22Rv1 (cell line): Measurements from ENCODE around the gene ASAP2.

Experiments used
- H3K27ac ChIP-seq: fragments of 450-650 bp; 2 replicates; pipeline ENCODE4 v1.5.1; 2017
- CTCF ChIP-seq: fragments of 450-650 bp; IDR thresholded peaks from 2 replicates; pipeline ENCODE4 v1.5.1; 2017; ENCODE audit warnings: mild to moderate bottlenecking
- ZFX ChIP-seq: fragments of 450-650 bp; IDR thresholded peaks from 2 replicates; pipeline ENCODE4 v1.6.1; 2017; ENCODE audit warnings: antibody characterized with exemption, borderline replicate concordance

The ASAP2 gene

GRCh38 chr2:9230881-9231280, 24.3 kb downstream of the ASAP2 start:
- no peak for TF ChIP-seq ZFX
- H3K27ac ChIP-seq: no peak overlapping the region

- TF ChIP-seq ZFX (no peak), CTCF (no peak)
- no peak overlapping the region for H3K27ac ChIP-seq
Measured at GRCh38 chr2:9231291-9232165, 24.9 kb downstream of the ASAP2 start.

- TF ChIP-seq ZFX (no peak), CTCF (no peak)
- H3K27ac ChIP-seq: no peak overlapping the region
Measured at GRCh38 chr2:9232166-9232479, 25.5 kb downstream of the ASAP2 start.

- TF ChIP-seq CTCF (no peak), ZFX (no peak)
- no peak overlapping the region for H3K27ac ChIP-seq
Measured at GRCh38 chr2:9232886-9233285, 26.3 kb downstream of the ASAP2 start.

GRCh38 chr2:9234680-9235146, 28.1 kb downstream of the ASAP2 start:
- no peak for TF ChIP-seq ZFX
- no peak for TF ChIP-seq CTCF
- H3K27ac ChIP-seq: no peak overlapping the region

DNA sequence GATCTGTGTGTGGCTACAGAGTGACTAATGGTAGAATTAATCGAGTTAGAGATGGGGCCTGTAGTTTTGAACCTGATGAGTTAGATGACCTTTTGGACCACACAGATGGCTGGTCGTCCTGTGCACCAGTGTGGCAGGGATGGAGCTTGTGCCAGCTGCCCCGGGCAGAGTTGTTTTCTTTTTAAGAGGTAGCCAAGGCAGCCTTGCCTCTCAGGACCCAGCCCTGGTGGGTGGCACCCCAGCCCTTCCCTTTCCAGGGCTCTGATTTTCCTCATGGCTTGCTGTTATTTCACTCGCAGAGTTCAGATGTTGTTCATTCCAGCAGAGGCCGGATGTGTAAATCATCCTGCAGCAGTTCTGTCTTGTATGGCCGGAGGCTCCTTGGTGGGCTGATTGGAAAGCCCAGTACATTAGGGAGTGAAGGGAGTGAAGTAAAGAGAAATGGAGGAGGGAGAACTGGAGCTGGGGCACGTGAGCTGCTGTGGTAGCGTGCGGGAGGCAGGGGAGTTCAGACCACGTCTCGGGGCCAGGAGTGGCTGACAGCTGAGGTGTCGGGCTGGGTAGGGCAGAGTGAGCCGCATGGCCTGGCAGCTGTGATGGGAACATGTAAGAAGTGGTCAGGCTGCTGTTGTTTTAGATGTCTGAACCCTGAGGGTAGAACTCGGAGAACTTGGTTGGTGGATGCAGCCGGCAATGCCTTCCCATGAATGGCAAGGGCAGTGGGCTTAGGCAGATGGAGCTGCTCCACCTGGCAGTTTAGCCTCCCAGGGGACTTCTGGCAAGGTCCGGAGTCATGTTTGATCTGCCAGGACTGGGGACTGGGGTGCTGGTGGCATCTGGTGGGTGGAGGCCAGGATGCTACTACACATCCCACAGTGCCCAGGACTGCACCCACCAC, 28.8 kb downstream of the ASAP2 start:
- H3K27ac ChIP-seq: no peak overlapping the region
- no peak for TF ChIP-seq CTCF
- TF ChIP-seq ZFX: no peak

- H3K27ac ChIP-seq: no peak overlapping the region
Measured at GRCh38 chr2:9236045-9236344, 29.4 kb downstream of the ASAP2 start.

More at GRCh38 chr2:9236045-9236344, 29.4 kb downstream of the ASAP2 start:
- TF ChIP-seq ZFX (no peak), CTCF (no peak)
